GM08714 (cell line): Measurements from ENCODE around the gene TMPRSS11B.
"Not testable (repeated sequence)": the region's sequence is repeated elsewhere in the genome, so short reads cannot be mapped to it uniquely, and the experiment has no call there.

Experiments
- H3K4me3 ChIP-seq: fragments of 200-500 bp; sonication (Bioruptor generic); 2 replicates; pipeline ENCODE4 v1.5.1; 2014; ENCODE audit warnings: mild to moderate bottlenecking, low read length, inconsistent platforms
- ZNF274 ChIP-seq: IDR thresholded peaks from 2 replicates; pipeline ENCODE4 v1.6.1; 2012; ENCODE audit warnings: mild to moderate bottlenecking, low read depth, low read length

TMPRSS11B gene

DNA sequence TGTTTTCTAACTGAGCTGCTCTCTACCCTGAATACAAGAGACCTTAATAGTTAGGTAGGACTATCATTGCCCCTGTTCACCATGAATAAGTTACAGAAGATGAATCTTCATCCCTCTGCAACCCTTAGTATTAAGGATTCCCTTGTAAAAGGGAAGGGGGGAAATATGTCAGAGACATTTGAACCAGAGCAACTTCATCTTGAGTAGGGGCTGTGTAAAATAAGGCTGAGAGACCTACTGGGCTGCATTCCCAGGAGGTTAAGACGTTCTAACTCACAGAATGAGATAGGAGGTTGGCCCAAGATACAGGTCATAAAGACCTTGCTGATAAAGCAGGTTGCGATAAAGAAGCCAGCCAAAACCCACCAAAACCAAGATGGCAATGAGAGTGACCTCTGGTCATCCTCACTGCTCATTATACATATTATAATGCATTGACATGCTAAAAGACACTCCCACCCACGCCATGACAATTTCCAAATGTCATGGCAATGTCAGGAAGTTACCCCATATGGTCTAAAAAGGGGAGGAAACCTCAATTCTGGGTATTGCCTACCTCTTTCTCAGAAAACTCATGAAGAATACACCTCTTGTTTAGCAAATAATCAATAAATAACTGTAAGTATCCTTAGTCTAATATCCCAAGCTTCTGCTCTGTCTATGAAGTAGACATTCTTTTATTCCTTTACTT is 19.5 kb upstream of the TMPRSS11B start:
- no peak overlapping the region for H3K4me3 ChIP-seq
- no peak for TF ChIP-seq ZNF274

DNA sequence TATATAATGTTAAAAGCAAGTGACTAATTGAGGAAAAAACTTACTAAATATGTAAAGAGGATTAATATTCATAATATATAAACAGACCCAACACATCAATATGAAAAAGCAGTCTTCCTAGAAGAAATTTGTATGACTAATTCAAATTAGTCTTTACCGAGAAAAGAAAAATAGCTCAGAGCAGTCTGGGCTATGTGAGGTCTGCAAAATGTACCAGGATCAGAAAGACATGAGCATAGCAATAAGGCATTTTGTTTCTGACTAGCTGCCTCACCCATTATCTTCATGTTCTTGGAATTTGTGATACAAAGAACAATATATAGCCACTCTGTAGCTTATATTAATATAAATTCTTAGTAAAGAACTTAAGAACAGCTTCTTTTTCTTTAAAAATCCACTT is 13.7 kb upstream of the TMPRSS11B start:
- no peak for TF ChIP-seq ZNF274
- no peak overlapping the region for H3K4me3 ChIP-seq

DNA sequence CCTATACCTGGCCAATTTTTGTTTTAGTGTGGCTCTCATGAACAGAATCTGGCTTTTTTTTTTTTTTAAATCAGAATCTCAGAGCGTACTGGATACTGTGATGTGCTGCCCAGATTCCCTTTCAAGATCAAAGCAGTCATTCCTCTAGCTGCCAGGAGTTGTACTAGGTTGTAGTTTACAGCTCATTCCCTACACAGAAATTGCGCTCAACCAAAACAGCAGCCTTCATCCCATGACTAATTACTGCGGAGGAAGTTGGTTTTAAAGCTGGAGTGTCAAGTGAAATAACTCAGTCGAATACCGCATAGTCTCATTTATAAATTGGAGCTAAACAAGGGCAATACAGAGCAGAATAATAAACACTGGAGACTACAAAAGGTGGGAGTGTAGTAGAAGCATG is 12.2 kb upstream of the TMPRSS11B start:
- TF ChIP-seq ZNF274: no peak
- no peak overlapping the region for H3K4me3 ChIP-seq

DNA sequence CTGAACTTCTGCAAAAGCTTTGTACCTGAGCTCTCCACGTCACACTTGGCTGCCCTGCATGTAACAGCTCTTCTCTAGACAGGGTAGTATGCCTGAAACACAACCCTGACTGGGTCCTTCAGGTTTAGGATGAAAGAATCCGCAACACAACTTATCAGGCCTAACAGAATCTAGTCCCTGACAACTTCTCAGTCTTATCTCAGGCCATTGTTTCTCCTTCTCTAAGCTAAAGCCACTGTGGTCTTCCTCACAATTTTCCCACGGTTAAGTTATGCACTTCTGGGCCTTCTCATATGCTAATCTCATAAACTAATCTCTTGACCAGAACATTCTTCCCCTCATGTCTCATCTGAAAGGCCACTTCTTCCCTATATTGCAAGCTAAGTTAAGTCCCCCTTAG is 10.8 kb upstream of the TMPRSS11B start:
- TF ChIP-seq ZNF274: no peak
- H3K4me3 ChIP-seq: no peak overlapping the region

DNA sequence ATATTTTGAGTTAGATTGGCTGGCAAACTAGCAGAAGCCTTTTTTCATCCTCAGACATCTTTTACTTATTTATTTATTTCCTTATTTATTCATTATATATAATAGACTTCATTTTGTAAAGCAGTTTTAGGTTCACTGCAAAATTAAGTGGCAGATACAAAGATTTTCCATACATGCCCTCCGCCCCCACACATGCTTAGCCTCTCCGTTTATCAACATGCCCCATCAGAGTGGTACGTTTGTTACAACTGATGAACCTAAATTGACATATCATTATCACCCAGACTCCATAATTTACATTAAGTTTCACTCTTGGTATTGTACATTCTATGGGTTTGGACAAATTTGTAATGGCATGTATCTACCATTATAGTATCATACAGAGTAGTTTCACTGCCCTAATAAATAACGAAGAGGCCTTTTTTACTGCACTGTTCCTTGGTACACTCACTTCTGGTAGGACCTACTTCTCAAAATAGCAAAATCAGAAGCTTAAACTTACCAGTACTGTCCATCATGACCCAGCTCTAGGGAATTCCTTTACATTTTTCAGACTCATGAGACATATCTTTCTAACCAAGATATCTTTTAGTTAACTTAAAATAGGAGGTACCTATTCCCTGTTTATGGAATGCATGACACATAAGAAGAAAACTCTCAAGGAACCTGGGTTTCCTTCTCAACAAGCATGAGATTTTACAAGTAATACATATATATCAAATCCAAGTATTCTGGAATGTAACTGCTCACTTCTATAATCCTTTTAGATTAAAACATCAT is 4.8 kb upstream of the TMPRSS11B start:
- H3K4me3 ChIP-seq: no peak overlapping the region
- TF ChIP-seq ZNF274: no peak

DNA sequence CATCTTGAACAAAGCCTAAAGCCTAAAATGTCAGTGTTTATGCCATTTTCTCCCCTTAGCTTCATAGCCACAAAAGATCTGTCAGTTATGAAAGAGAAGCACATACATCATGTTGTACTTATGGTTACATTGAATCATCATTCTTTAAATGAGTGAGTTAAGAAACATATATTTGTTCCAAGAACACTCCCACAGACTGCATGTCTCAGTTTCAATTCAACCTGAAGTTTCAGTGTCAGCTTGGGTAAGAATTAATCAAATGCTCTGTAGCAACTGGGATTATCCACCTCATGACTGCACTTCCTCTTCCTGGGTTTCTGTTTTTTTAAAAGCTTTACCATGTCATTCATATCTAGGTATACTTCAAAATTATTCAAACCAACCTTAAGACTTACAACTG is 3.9 kb upstream of the TMPRSS11B start:
- no peak for TF ChIP-seq ZNF274

DNA sequence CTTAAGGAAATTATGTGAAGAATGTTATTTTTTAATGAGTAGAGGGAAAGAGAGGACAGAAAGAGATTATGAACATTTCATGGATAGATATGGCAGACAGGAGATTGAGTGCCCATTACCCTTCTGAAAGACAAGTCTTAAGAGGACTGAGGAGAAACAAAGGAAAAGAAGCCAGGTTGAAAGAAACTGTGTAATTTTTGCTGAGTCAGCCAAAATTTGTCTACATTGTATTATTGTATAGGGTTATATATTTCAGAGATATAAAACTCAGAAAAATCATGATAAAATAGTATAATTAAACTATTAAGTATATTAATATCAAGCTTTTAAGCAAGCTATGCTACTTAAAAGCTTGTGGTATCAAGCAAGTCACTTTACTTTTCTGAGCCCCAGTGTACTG is 4.9 kb downstream of the TMPRSS11B start:
- no peak for TF ChIP-seq ZNF274
- H3K4me3 ChIP-seq: no peak overlapping the region

More for the DNA sequence above, 3.9 kb upstream of the TMPRSS11B start:
- H3K4me3 ChIP-seq: no peak overlapping the region

DNA sequence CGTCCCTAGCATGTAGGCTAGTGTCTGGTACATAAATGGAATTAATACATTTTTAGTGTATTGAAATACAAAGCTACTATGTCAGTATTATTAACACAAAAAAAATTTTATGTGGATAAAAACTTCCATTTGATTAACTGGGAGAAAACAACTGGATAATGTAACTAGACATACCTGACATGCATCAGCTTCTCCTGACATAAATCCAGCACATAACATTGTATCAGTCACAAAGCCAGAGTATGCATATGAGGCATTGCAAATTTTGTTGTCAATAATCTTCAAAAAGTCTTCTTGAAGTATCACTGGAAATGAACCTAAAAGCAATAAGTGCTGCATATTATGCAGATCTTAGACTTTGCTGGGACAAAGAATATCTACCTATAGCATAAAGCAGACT is 16.9 kb downstream of the TMPRSS11B start:
- TF ChIP-seq ZNF274: no peak

DNA sequence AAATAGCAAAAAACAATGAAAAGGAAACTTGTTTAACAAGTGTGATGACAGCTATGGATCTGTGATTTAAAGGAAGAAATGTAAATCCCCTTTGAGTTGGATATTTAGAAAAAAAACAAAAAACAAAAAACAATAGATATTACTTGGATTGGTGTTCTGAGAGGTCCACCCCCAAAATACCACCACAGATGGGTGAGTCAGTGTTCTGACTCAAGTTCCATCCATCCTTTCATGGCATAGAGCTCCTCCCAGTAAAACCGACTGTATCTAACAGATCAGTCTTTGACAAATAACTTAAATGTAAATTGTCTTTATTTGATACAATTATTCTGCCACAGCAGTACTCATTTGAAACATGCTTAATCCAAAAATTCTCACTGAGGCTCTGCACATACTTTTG is 27.4 kb downstream of the TMPRSS11B start:
- no peak for TF ChIP-seq ZNF274
- H3K4me3 ChIP-seq: no peak overlapping the region

More for the DNA sequence above, 16.9 kb downstream of the TMPRSS11B start:
- no peak overlapping the region for H3K4me3 ChIP-seq

DNA sequence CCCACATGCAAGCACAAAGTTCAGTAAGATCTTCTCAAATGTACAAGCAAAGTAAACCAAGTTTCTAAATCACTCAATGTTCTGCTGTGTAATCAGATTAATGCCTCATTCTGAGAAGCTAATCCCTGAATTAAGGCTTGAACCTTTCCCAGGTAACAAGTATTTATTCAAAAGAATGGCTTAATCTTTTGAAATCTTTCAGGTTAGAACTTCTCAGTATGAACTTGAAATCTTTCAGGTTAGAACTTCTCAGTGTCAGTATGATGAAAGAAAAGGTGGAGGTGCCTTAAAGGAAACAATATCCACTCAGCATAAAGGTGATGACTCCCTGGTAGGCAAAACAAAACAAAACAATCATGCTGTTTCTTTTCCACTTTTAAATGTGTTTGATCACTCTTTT is 29.0 kb downstream of the TMPRSS11B start:
- no peak for TF ChIP-seq ZNF274
- H3K4me3 ChIP-seq: no peak overlapping the region

DNA sequence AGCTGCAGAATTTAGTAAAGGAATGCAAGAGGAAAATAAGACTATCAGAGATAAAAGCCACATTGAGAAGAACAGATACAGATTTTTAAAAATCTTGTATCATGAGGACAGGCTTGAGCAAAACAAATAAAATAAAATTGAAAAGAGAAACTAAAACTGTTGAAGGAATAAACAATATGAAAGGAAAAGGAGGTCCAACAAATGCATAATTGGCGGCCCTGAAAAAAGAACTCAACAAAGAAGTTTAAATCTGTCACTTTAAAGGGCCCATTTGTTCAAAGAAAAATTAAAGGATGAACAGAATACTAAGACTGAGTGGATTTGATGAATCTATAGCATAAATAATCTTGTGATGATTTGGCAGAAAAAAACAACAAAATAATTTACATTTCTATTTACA is 36.5 kb downstream of the TMPRSS11B start:
- H3K4me3 ChIP-seq: no peak overlapping the region
- no peak for TF ChIP-seq ZNF274

DNA sequence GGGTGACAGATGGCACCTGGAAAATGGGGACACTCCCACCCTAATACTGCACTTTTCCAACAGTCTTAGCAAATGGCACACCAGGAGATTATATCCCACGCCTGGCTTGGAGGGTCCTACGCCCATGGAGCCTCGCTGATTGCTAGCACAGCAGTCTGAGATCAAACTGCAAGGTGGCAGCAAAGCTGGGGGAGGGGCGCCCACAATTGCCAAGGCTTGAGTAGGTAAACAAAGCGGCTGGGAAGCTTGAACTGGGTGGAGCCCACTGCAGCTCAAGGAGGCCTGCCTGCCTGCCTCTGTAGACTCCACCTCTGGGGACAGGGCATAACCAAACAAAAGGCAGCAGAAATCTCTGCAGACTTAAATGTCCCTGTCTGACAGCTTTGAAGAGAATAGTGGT is 51.2 kb downstream of the TMPRSS11B start:
- not testable (repeated sequence) for H3K4me3 ChIP-seq

DNA sequence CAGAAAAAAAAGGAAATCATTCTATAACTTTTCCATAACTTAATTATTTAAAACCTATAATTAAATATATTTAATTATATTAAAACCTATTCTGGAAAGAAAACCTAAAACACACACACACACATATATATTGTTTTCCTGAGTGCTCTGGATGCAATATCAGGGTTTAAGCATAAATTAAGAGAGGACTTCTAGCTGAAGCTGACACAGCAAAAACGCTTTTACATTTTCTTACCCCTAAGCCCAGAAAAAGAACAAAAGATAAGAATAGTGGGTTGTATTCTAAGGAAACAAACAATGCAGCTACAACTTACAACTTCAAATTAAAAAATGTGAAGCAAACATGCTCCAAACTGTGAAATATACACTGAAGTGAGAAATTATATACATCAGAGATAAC is 52.3 kb downstream of the TMPRSS11B start:
- no peak for TF ChIP-seq ZNF274

DNA sequence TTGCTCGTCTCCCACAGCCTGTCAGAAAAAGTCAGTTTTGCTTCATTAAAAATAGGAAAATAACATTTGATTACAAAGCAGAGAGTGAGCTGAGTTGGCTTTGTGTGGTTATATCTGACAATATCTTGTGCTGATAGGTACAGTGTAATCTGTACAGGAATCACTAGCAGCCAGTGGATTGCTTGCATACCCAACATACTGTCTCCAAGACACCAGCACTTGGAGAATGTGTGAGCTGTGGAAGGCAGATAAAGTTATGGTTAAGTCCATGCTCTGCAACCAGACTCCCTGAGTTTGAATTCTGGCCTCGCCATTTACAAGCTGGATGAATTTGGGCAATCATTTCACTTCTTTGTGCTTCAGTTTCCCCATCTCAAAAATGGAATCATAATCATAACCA is 58.3 kb downstream of the TMPRSS11B start:
- no peak for TF ChIP-seq ZNF274

More for the DNA sequence above, 52.3 kb downstream of the TMPRSS11B start:
- no peak overlapping the region for H3K4me3 ChIP-seq

DNA sequence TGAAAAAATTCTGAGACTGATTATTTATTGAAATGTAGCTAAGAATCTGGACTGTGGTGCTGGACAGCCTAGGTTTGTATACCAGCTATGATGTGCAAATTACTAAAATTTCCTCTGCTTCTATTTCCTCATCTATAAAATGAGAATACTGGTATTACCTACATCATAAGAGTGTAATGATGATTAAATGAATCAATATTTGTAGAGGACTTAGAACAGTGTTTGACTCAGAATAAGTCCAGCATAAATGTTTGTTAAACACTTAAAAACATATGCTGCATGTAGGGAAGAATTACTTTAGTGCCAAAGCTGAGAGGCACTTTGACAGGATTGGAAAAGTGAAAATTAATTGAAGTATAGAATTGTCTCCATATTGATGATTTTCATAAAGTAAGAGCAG is 60.6 kb downstream of the TMPRSS11B start:
- no peak overlapping the region for H3K4me3 ChIP-seq
- no peak for TF ChIP-seq ZNF274

More for the DNA sequence above, 58.3 kb downstream of the TMPRSS11B start:
- no peak overlapping the region for H3K4me3 ChIP-seq
